ENCODE data around the gene ANXA11. TPM values are rescaled to one million over a fixed set of nuclear protein-coding genes. Genes with fewer than 3 reads are reported as not detected.

Gene ANXA11
- polyA plus RNA-seq, 3 donors: 127 to 139 (median 130) TPM

GRCh38 chr10:80194373-80195045 is 10.8 kb downstream of the ANXA11 start:
- no peak for DNase-seq

- no peak for DNase-seq
Measured at GRCh38 chr10:80192553-80192952, 12.8 kb downstream of the ANXA11 start.

GRCh38 chr10:80191589-80192270 is 13.6 kb downstream of the ANXA11 start:
- DNase-seq: no peak

GRCh38 chr10:80188713-80189112 is 16.6 kb downstream of the ANXA11 start:
- DNase-seq: no peak

GRCh38 chr10:80187465-80188409 is 17.6 kb downstream of the ANXA11 start:
- DNase-seq: no peak

- no peak for DNase-seq
Measured at GRCh38 chr10:80187060-80187459, 18.3 kb downstream of the ANXA11 start.

- DNase-seq: no peak
Measured at GRCh38 chr10:80186364-80187012, 18.8 kb downstream of the ANXA11 start.

- DNase-seq: no peak
Measured at GRCh38 chr10:80185578-80186299, 19.6 kb downstream of the ANXA11 start.

- no peak for DNase-seq
Measured at GRCh38 chr10:80184291-80184690, 21.0 kb downstream of the ANXA11 start.

GRCh38 chr10:80183436-80183835 is 21.9 kb downstream of the ANXA11 start:
- DNase-seq: no peak

- DNase-seq: no peak
Measured at GRCh38 chr10:80182986-80183385, 22.4 kb downstream of the ANXA11 start.

- no peak for DNase-seq
Measured at GRCh38 chr10:80177781-80178636, 27.3 kb downstream of the ANXA11 start.

- DNase-seq: no peak
Measured at GRCh38 chr10:80176526-80176925, 28.8 kb downstream of the ANXA11 start.

GRCh38 chr10:80174641-80175395 is 30.5 kb downstream of the ANXA11 start:
- no peak for DNase-seq

- DNase-seq: no peak
Measured at GRCh38 chr10:80173466-80173865, 31.9 kb downstream of the ANXA11 start.

- no peak for DNase-seq
Measured at GRCh38 chr10:80172896-80173295, 32.4 kb downstream of the ANXA11 start.

GRCh38 chr10:80171248-80171660 is 34.1 kb downstream of the ANXA11 start:
- no peak for DNase-seq

- no peak for DNase-seq
Measured at GRCh38 chr10:80170641-80171040, 34.7 kb downstream of the ANXA11 start.

- DNase-seq: no peak
Measured at GRCh38 chr10:80170026-80170425, 35.3 kb downstream of the ANXA11 start.
